ENCODE data around the gene SNAP47. TPM values are rescaled to one million over a fixed set of nuclear protein-coding genes. Genes with fewer than 3 reads are reported as not detected.

SNAP47 gene
- polyA plus RNA-seq, 1 donor (not counting 4 experiments of a cell fraction or from before 2014, with no cell fraction given): 24.8 TPM

GRCh38 chr1:227779021-227779441, 43.8 kb downstream of the SNAP47 start:
- Histone ChIP-seq H3K4me2 (ENCODE audit: control insufficient read depth, extremely low read depth, insufficient read depth, low read depth, low read length) (no peak overlapping the region), H3K27me3 (ENCODE audit: control insufficient read depth, extremely low read depth, insufficient read depth, low read length) (no peaks in the 10 kb centered on the region), H3K4me3 (ENCODE audit: control insufficient read depth in 2 of 3, extremely low read depth in 1 of 3, insufficient read depth in 2 of 3, low read depth in 1 of 3, low read length in 3 of 3) (no peak overlapping the region), H4K20me1 (ENCODE audit: control insufficient read depth, extremely low read depth, insufficient read depth, low read length) (no peaks in the 10 kb centered on the region), H3K79me2 (ENCODE audit: control insufficient read depth, insufficient read depth, low read length) (no peaks in the 10 kb centered on the region), H3K9ac (ENCODE audit: control insufficient read depth, extremely low read depth, insufficient read depth, low read length) (no peak overlapping the region), H3K4me1 (ENCODE audit: control insufficient read depth, extremely low read depth, insufficient read depth, low read length) (no peaks in the 10 kb centered on the region), H3K9me3 (ENCODE audit: control insufficient read depth, low read depth, low read length) (no peaks in the 10 kb centered on the region), H3K9me1 (ENCODE audit: control insufficient read depth, extremely low read depth, insufficient read depth, low read length) (no peaks in the 10 kb centered on the region), H2AFZ (ENCODE audit: control insufficient read depth, low read length) (no peak overlapping the region), H3K27ac (ENCODE audit: control insufficient read depth, insufficient read depth, low read length) (no peak overlapping the region), H3K36me3 (ENCODE audit: control insufficient read depth in 2 of 2, extremely low read depth in 1 of 2, insufficient read depth in 2 of 2, low read length in 2 of 2) (peaks cover 5 to 9% of the 10 kb centered on the region in 2 experiments)
- dilution Hi-C loops (cut with MboI; ENCODE audit: extremely low pct_ligation_motif_present, low sequenced_read_pairs): no loop called here
- FAIRE-seq (no peak), DNase-seq (ENCODE audit: low read depth, low spot score) (no peak)
- no peak for TF ChIP-seq EZH2 (IDR thresholded peaks at IDR 0.05; ENCODE audit: low read length)
- TF ChIP-seq, protein P1, sequence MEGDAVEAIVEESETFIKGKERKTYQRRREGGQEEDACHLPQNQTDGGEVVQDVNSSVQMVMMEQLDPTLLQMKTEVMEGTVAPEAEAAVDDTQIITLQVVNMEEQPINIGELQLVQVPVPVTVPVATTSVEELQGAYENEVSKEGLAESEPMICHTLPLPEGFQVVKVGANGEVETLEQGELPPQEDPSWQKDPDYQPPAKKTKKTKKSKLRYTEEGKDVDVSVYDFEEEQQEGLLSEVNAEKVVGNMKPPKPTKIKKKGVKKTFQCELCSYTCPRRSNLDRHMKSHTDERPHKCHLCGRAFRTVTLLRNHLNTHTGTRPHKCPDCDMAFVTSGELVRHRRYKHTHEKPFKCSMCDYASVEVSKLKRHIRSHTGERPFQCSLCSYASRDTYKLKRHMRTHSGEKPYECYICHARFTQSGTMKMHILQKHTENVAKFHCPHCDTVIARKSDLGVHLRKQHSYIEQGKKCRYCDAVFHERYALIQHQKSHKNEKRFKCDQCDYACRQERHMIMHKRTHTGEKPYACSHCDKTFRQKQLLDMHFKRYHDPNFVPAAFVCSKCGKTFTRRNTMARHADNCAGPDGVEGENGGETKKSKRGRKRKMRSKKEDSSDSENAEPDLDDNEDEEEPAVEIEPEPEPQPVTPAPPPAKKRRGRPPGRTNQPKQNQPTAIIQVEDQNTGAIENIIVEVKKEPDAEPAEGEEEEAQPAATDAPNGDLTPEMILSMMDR (optimal IDR thresholded peaks at IDR 0.05 in 1 of 3, IDR thresholded peaks at IDR 0.05 in 1 of 3, conservative IDR thresholded peaks at IDR 0.05 in 1 of 3; ENCODE audit: extremely low read depth in 1 of 3, insufficient read depth in 2 of 3, low read length in 3 of 3): no peak

DNA sequence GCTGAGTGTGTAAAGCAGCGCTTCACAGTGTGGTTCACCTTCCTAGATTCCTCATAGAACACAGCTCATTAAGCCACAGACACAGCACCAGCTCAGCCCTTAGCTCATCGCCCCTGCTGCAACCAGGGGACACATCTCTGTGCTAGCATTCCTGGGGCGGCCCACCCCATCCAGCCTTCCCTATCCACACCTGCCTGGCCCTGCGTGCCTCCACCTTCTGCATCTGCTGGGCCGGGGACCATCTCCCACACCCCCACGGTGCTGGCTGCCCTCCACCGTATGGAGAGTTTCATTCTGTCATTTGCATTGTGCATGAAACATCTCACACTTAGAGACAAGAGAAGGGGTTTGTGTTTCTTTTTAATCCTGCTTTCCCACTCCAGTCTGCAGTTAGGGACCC, 44.5 kb downstream of the SNAP47 start:
- Histone ChIP-seq H3K9me3 (ENCODE audit: control insufficient read depth, low read depth, low read length) (no peaks in the 10 kb centered on the region), H3K79me2 (ENCODE audit: control insufficient read depth, insufficient read depth, low read length) (no peaks in the 10 kb centered on the region), H3K36me3 (ENCODE audit: control insufficient read depth in 2 of 2, extremely low read depth in 1 of 2, insufficient read depth in 2 of 2, low read length in 2 of 2) (peaks cover 4 to 6% of the 10 kb centered on the region in 2 experiments), H3K27ac (ENCODE audit: control insufficient read depth, insufficient read depth, low read length) (no peak overlapping the region), H3K9ac (ENCODE audit: control insufficient read depth, extremely low read depth, insufficient read depth, low read length) (no peak overlapping the region), H3K4me2 (ENCODE audit: control insufficient read depth, extremely low read depth, insufficient read depth, low read depth, low read length) (no peak overlapping the region), H2AFZ (ENCODE audit: control insufficient read depth, low read length) (no peak overlapping the region), H3K27me3 (ENCODE audit: control insufficient read depth, extremely low read depth, insufficient read depth, low read length) (no peaks in the 10 kb centered on the region), H4K20me1 (ENCODE audit: control insufficient read depth, extremely low read depth, insufficient read depth, low read length) (no peaks in the 10 kb centered on the region), H3K4me3 (ENCODE audit: control insufficient read depth in 2 of 3, extremely low read depth in 1 of 3, insufficient read depth in 2 of 3, low read depth in 1 of 3, low read length in 3 of 3) (no peak overlapping the region), H3K4me1 (ENCODE audit: control insufficient read depth, extremely low read depth, insufficient read depth, low read length) (no peaks in the 10 kb centered on the region), H3K9me1 (ENCODE audit: control insufficient read depth, extremely low read depth, insufficient read depth, low read length) (no peaks in the 10 kb centered on the region)
- dilution Hi-C loops (cut with MboI; ENCODE audit: extremely low pct_ligation_motif_present, low sequenced_read_pairs): no loop called here
- no peak for TF ChIP-seq EZH2 (IDR thresholded peaks at IDR 0.05; ENCODE audit: low read length)
- FAIRE-seq (no peak), DNase-seq (ENCODE audit: low read depth, low spot score) (no peak)
